GM19372 (cell line): ENCODE measurements around the gene ZNF268.

Experiments
- ATAC-seq: cut with Tn5 transposase; IDR thresholded peaks from one replicate; pipeline ENCODE4 v1.9.1; 2021; ENCODE audit warnings: mild to moderate bottlenecking, low read depth, moderate library complexity; ENCODE audit not compliant: unreplicated experiment

The ZNF268 gene

GRCh38 chr12:133181238-133181959 is at the start of gene ZNF268:
TSS of gene ZNF268 (plus strand) at chr12:133181495. CDS start at chr12:133181998, 503 bp downstream.
- ATAC-seq, result peak; percentile 95

GRCh38 chr12:133135747-133136146 is 45.5 kb upstream of the ZNF268 start:
- ATAC-seq, result no peak

DNA sequence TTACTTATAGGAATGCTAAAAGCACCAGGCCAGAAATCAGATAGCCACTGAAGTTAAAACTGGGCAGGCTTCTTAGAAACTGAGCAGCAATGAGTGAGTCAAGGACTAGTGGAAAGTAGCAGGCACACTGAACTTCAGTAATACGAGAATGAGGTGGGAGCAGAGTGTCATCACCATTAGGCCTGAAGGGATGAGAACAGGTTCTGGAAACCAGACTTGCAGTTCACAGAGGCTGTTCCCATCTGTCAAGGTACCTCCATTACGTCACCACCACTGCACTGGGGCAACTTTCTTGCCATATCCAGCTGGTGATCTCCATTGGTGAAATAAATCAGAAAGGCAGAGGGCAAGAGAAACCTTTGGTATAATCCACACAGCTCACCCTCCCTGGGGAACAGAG is 35.3 kb upstream of the ZNF268 start:
- ATAC-seq, result no peak

- ATAC-seq, result no peak
Observed at GRCh38 chr12:133156125-133156690, 25.1 kb upstream of the ZNF268 start.

- ATAC-seq, result no peak
Observed at GRCh38 chr12:133165776-133166175, 15.5 kb upstream of the ZNF268 start.

DNA sequence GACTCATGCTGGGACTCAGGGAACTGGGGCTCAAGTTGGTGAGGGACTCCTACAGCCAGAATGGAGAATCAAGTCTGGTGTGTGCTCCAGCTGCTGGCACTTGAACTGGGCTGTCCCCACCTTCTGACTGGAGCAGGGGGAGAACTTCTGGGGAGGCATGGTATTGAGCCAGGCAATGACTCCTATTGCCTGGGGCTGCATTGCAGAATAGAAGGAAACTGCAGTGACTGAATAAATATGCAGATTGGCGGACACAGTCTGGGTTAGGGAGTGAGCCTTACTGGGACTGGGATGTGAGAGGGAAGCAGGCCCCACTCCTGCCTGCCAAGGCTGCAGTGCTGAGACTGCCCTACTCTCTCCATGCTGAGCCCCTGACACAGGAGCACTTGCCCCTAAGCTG is 8.8 kb upstream of the ZNF268 start:
- ATAC-seq, result no peak

GRCh38 chr12:133174901-133175300 is 6.4 kb upstream of the ZNF268 start:
- no peak for ATAC-seq

- ATAC-seq, result no peak
Observed at GRCh38 chr12:133180669-133181068, 626 bp upstream of the ZNF268 start.

- no peak for ATAC-seq
Observed at GRCh38 chr12:133190176-133190575, 8.9 kb downstream of the ZNF268 start.

DNA sequence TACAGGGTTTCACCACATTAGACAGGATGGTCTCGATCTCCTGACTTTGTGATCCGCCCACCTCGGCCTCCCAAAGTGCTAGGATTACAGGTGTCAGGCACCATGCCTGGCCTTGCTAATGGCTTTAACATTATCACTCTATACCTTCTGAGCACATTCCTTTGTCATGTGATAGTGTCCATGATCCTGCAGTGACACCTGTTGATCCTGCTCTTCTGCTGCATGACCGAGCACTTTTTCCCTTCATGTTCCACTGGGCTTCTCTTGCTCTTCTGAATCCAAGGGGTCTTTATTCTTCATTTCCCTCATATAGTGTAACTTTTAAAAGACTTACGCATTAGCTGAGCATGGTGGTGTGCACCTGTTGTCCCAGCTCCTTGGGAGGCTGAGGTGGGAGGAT is 11.6 kb downstream of the ZNF268 start:
- ATAC-seq, result no peak

- ATAC-seq, result no peak
Observed at GRCh38 chr12:133201888-133202287, 20.6 kb downstream of the ZNF268 start.

DNA sequence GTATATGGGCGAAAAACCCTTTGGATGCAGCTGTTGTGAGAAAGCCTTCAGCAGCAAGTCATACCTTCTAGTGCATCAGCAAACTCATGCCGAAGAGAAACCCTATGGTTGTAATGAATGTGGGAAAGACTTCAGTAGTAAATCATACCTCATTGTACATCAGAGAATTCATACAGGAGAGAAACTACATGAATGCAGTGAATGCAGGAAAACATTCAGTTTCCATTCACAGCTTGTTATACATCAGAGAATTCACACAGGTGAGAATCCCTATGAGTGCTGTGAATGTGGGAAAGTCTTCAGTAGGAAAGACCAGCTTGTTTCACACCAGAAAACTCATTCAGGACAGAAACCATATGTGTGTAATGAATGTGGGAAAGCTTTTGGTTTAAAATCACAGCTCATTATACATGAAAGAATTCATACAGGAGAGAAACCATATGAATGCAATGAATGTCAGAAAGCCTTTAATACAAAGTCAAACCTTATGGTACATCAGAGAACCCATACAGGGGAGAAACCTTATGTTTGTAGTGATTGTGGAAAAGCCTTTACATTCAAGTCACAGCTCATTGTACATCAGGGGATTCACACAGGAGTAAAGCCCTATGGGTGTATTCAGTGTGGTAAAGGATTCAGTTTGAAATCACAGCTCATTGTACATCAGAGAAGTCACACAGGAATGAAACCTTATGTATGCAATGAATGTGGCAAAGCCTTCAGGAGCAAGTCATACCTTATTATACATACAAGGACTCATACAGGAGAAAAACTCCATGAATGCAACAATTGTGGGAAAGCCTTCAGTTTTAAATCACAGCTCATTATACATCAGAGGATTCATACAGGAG is 21.4 kb downstream of the ZNF268 start:
- ATAC-seq, result no peak

DNA sequence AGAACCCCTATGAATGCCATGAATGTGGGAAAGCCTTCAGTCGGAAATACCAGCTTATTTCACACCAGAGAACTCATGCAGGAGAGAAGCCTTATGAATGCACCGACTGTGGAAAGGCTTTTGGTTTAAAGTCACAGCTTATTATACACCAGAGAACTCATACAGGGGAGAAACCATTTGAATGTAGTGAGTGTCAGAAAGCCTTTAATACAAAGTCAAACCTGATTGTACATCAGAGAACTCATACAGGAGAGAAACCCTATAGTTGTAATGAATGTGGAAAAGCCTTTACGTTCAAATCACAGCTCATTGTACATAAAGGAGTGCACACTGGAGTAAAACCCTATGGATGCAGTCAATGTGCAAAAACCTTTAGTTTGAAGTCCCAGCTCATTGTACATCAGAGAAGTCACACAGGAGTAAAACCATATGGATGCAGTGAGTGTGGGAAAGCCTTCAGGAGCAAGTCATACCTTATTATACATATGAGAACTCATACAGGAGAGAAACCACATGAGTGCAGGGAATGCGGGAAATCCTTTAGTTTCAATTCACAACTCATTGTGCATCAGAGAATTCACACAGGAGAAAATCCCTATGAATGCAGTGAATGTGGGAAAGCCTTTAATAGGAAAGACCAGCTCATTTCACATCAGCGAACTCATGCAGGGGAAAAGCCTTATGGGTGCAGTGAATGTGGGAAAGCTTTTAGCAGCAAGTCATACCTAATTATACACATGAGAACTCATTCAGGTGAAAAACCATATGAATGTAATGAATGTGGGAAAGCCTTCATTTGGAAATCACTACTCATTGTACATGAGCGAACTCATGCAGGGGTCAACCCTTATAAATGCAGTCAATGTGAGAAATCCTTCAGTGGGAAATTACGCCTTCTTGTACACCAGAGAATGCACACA is 22.3 kb downstream of the ZNF268 start:
- no peak for ATAC-seq

GRCh38 chr12:133204264-133204603 is 22.9 kb downstream of the ZNF268 start:
- ATAC-seq, result no peak

- ATAC-seq, result no peak
Observed at GRCh38 chr12:133206390-133206789, 25.1 kb downstream of the ZNF268 start.

DNA sequence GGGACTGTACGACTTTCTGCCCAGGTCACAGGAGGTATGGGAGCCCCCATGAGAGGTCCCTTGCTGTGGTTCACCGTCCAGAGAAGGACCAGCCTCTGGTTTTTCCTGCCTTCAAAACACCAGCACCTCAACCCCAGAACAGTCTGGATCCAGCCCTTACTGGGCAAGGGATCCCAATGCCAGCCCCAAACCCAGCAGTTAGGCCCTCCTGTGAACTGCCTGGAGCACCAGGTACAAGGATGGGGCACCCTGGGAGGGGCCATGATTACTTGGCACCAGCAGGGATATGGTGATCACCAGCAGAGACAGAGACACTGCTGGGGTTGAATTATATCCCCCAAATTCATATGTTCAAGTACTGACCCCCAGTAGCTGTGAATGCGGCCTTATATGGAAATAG is 34.4 kb downstream of the ZNF268 start:
- ATAC-seq, result no peak

DNA sequence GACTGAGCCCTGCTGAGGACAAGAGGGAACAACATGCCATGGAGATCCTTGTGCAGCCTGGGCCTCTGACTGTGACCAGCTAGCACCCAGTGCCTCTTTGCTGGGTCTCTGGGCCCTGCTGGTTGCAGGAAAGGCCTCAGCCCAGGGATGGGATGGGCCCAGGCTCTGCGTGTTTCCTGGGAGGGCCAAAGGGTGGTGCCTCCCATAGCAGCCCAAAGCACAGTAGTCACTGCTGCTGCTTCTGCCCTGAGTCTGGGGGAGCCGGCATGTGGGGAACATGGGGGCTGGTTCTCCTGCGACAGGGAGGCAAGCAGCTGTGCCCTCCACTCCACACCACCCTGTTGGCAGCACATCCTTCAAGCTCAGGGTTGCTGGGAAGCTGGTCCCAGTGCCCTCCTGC is 35.9 kb downstream of the ZNF268 start:
- no peak for ATAC-seq

DNA sequence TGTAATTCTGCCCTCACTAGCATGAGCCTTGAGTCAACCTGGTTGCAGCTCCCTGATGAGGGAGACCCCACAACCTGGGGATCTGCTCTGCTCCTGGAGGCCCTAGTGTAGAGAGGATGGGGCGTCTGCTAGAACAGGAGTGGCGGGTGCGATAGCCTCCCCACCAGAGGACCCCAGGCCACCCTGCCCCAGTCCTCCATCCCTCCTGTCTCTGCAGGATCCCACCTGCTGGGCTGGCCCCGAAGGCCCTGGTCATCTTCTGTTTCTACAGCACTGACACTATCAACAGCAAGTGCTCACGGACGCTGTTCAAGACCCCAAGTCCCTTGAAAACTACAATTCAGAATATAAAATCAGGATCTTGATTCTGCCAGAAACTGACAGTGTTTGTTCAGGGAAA is 39.2 kb downstream of the ZNF268 start:
- no peak for ATAC-seq

- no peak for ATAC-seq
Observed at GRCh38 chr12:133221241-133221640, 39.9 kb downstream of the ZNF268 start.

- ATAC-seq, result no peak
Observed at GRCh38 chr12:133222211-133222610, 40.9 kb downstream of the ZNF268 start.

DNA sequence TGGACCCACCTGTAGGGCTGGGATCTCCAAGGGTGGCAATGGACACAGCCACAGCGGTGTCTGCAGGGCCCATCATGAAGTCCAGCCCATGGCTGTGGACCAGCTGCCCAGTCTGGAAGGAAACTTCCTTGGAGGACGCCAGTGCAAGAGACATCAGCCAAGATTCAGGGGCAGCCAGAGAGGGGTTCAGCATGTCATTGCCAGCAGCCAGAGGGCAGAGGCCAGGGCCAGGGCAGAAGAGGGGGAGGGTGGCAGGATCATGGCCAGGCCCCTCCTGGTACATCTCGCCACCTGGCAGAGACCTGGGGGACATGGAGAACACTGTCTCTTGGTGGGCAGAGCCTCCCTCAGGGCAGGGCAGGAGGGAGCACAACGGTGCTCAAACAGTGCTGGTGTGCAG is 44.2 kb downstream of the ZNF268 start:
- no peak for ATAC-seq
